Left lung (tissue), 10 donors: ENCODE measurements around the gene DHX58. TPM values are rescaled to one million over a fixed set of nuclear protein-coding genes. Genes with fewer than 3 reads are reported as not detected.

Experiments
- ATAC-seq: fragments of 200-7000 bp; cut with Tn5 transposase; one replicate; pipeline ENCODE4 v1.9.1; 2020; ENCODE audit warnings: moderate library complexity
- DNase-seq, 4 donors: peaks; one replicate each; pipeline ENCODE4 v3.0.0-alpha.2; 2013 to 2020
- H3K27ac ChIP-seq, 2 donors: fragments of 200-600 bp; sonication (generic) in 1 of 2; one replicate each; pipeline versions ENCODE4 v1.5.0 to v1.8.0; 2020 to 2021
- H3K27me3 ChIP-seq, 2 donors: fragments of 200-600 bp; sonication (generic) in 1 of 2; one replicate each; pipeline versions ENCODE4 v1.5.0 to v1.8.0; 2020 to 2021
- H3K36me3 ChIP-seq, 2 donors: fragments of 200-600 bp; sonication (generic) in 1 of 2; one replicate each; pipeline versions ENCODE4 v1.5.0 to v1.8.0; 2020 to 2021
- H3K4me1 ChIP-seq, 2 donors: fragments of 200-600 bp; one replicate each; pipeline ENCODE4 v1.8.0; 2021
- H3K4me3 ChIP-seq, 2 donors: fragments of 200-600 bp; sonication (generic) in 1 of 2; one replicate each; pipeline versions ENCODE4 v1.5.0 to v1.8.0; 2020 to 2021; ENCODE audit warnings: mild to moderate bottlenecking in 1 of 2
- H3K9me3 ChIP-seq, 2 donors: fragments of 200-600 bp; sonication (generic) in 1 of 2; one replicate each; pipeline versions ENCODE4 v1.5.0 to v1.8.0; 2020 to 2021
- CTCF ChIP-seq, 2 donors: fragments of 200-600 bp; sonication (generic) in 1 of 2; IDR thresholded peaks; one replicate each; pipeline versions ENCODE4 v1.5.0 to v1.8.0; 2021; ENCODE audit warnings: antibody characterized with exemption in 2 of 2
- intact Hi-C, 2 donors: fragments of 100-400 bp; cut with DNase I; formaldehyde crosslinking; loops; one replicate each; pipeline versions ENCODE4 v1.11.2 to v1.14.2; 2022
- polyA plus RNA-seq, 6 donors: library from polyadenylated mRNA; unstranded; fragments of 120-200 nt; gene quantifications; one replicate each; pipeline ENCODE4 v1.2.1, GENCODE V29; 2013; ENCODE audit not compliant: insufficient read length in 6 of 6
- total RNA-seq, 2 donors: library from RNA; stranded (reverse); fragmentation: NEBNext Ultra II Directional; extraction: Animal tissue kit (Norgen Biotek cat#: 25700); gene quantifications; one replicate each; pipeline ENCODE4 v1.2.1, GENCODE V29; 2021
- donor health status: DM: no; HTN: yes; CAD: no.
- donor health status: DM: no; HTN: no; CAD: no.

DHX58 gene
- total and polyA plus RNA-seq, 8 donors, result 15.4 to 22.4 (median 19.9) TPM

- peak in 2 of 4 donors; percentile 20 to 83 for DNase-seq
- peak overlapping the region in 1 of 2 donors; percentile 6 for H3K4me3 ChIP-seq
- ATAC-seq, result peak; percentile 85
- TF ChIP-seq CTCF (IDR thresholded peaks at IDR 0.05), result no peak
- H3K9me3 ChIP-seq, result no peaks in the 10 kb centered on the region
- no peak overlapping the region for H3K27ac ChIP-seq
- intact Hi-C loops, result no loop called here
- no peaks in the 10 kb centered on the region for H3K36me3 ChIP-seq
- H3K4me1 ChIP-seq, result peaks cover 0 to 17% of the 10 kb centered on the region in 2 donors
- peaks cover 12 to 47% of the 10 kb centered on the region in 2 donors for H3K27me3 ChIP-seq
Observed at GRCh38 chr17:42072323-42073187, 40.0 kb downstream of the DHX58 start.

- Histone ChIP-seq H3K27me3 (peaks cover 12 to 47% of the 10 kb centered on the region in 2 donors), H3K27ac (no peak overlapping the region), H3K9me3 (no peaks in the 10 kb centered on the region), H3K4me3 (no peak overlapping the region), H3K36me3 (no peaks in the 10 kb centered on the region), H3K4me1 (peaks cover 0 to 19% of the 10 kb centered on the region in 2 donors)
- intact Hi-C loops, result no loop called here
- no peak for ATAC-seq
- no peak for DNase-seq
- TF ChIP-seq CTCF (IDR thresholded peaks at IDR 0.05), result no peak
Observed at GRCh38 chr17:42071810-42072209, 40.7 kb downstream of the DHX58 start.

GRCh38 chr17:42068979-42069378, 43.5 kb downstream of the DHX58 start:
- H3K4me1 ChIP-seq, result peaks cover 0 to 23% of the 10 kb centered on the region in 2 donors
- H3K27ac ChIP-seq, result no peak overlapping the region
- H3K4me3 ChIP-seq, result no peak overlapping the region
- no peaks in the 10 kb centered on the region for H3K36me3 ChIP-seq
- no peaks in the 10 kb centered on the region for H3K9me3 ChIP-seq
- ATAC-seq (no peak), DNase-seq (no peak)
- H3K27me3 ChIP-seq, result peaks cover 12 to 47% of the 10 kb centered on the region in 2 donors
- TF ChIP-seq CTCF (IDR thresholded peaks at IDR 0.05), result no peak
- intact Hi-C loops, result no loop called here

DNA sequence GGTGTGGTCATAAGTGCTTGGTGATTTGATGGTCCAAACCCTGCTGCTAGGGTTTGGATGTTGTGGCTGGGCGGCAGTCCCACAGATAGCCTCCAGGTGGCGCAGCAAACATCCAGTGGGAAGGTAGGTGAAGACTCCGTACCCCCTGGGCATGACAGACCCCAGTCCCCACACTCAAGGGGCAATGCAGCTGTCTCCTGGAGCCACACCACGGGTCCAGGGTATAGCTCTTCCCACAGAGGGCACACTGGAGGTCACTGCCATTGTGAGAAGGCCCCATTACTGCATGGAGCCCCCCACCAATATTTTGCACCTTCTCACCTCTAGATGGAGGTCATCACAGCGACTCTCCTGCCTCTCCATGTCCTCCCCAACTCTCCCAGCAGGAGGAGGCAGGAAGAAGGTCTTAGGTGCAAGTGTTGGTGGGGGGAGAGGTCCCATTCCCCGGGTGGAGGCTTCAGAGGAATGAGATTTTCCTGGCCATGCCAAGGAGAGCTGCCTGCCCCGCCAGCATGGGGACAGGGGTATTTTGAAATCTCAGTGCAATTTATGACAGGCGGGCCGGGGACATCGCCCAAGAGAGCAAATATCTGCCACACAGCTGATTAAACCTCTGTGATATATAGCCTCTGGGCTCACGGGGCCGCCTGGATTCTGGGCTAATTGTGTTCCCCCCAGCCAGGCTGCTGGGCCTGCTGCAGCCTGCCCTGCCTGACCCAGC, 45.0 kb downstream of the DHX58 start:
- intact Hi-C loops, result no loop called here
- TF ChIP-seq CTCF (IDR thresholded peaks at IDR 0.05), result peak; percentile 95
- H3K4me1 ChIP-seq, result peaks cover 0 to 18% of the 10 kb centered on the region in 2 donors
- no peaks in the 10 kb centered on the region for H3K9me3 ChIP-seq
- H3K27ac ChIP-seq, result no peak overlapping the region
- H3K4me3 ChIP-seq, result no peak overlapping the region
- DNase-seq (peak in 3 of 4 donors; percentile 50 to 90 (median 54)), ATAC-seq (peak; percentile 77)
- H3K27me3 ChIP-seq, result peaks cover 6 to 33% of the 10 kb centered on the region in 2 donors
- no peaks in the 10 kb centered on the region for H3K36me3 ChIP-seq

DNA sequence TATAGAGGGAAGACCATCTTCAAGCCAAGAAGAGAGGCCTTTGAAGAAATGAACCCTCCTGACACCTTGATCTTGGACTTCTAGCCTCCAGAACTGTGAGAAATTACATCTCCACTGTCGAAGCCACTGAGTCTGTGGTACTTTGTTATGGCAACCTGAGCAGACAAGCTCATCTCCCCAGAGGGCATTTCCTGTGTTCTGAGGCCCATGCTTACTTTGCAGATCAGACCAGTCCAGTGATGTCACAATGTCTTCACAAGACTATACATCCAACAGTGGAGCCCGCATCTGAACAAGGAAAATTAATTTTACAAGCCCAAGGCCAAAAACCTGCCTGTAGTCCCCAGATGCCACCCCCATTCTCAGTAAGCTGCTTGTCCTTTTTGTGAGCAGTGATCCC, 47.3 kb downstream of the DHX58 start:
- no peak for TF ChIP-seq CTCF (IDR thresholded peaks at IDR 0.05)
- Histone ChIP-seq H3K27me3 (peaks cover 0 to 9% of the 10 kb centered on the region in 2 donors), H3K4me3 (no peak overlapping the region), H3K27ac (no peak overlapping the region), H3K9me3 (no peaks in the 10 kb centered on the region), H3K36me3 (no peaks in the 10 kb centered on the region), H3K4me1 (peaks cover 0 to 10% of the 10 kb centered on the region in 2 donors)
- DNase-seq (no peak), ATAC-seq (no peak)
- intact Hi-C loops, result no loop called here
